MM.1S (cell line): ENCODE results near the gene SIL1.

ENCODE experiments used
- EZH2 ChIP-seq: fragments of 300-600 bp; sonication (generic); optimal IDR thresholded peaks from 2 replicates; pipeline ENCODE3; 2017; ENCODE audit warnings: low read depth, mild to moderate bottlenecking, antibody characterized with exemption, low read length, mixed read lengths
- EZH2phosphoT487 ChIP-seq: fragments of 300-600 bp; sonication (generic); IDR thresholded peaks from 2 replicates; pipeline ENCODE4 v1.6.1; 2018; ENCODE audit warnings: antibody characterized with exemption, low read length
- TF ChIP-seq, protein P1 (sequence below): fragments of 300-600 bp; sonication (generic); IDR thresholded peaks from 2 replicates; pipeline ENCODE4 v1.5.1; 2016; ENCODE audit warnings: antibody characterized with exemption, low read length, mixed read lengths

DNA sequence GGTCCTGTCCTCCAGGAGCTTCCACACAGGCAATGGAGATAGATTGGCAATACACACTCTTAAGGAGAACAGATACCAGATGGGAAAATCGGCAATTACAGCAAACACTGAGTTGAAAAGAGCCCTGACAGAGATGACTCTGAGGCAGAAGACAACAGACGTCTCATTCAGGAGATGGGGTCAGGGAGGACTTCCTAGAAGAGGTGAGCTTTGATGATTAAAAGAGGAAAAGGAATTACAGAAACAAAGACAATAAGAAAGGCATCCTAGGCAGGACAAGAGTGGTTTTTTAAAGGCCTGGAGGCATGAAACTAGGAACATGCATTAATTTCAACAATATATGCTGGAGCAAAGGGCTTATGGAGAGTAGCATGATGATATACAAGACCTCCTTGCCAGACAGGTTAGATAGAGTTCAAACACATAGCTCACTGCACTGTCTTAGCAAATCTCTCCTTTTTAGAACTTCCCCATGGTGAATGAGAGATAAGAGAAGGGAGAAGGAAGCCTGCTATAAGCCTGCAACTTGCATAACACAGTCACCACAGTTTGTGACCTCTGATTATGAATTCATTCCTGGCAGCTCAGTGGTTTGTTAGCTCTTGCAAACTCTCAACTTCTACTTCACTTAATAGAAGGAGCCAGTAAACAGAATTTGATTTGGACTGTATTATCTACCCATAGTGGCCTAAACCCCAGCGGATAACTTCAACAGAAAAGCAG lies 48.5 kb downstream of the SIL1 start:
- TF ChIP-seq, protein P1, sequence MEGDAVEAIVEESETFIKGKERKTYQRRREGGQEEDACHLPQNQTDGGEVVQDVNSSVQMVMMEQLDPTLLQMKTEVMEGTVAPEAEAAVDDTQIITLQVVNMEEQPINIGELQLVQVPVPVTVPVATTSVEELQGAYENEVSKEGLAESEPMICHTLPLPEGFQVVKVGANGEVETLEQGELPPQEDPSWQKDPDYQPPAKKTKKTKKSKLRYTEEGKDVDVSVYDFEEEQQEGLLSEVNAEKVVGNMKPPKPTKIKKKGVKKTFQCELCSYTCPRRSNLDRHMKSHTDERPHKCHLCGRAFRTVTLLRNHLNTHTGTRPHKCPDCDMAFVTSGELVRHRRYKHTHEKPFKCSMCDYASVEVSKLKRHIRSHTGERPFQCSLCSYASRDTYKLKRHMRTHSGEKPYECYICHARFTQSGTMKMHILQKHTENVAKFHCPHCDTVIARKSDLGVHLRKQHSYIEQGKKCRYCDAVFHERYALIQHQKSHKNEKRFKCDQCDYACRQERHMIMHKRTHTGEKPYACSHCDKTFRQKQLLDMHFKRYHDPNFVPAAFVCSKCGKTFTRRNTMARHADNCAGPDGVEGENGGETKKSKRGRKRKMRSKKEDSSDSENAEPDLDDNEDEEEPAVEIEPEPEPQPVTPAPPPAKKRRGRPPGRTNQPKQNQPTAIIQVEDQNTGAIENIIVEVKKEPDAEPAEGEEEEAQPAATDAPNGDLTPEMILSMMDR, result no peak
- TF ChIP-seq EZH2 (no peak), EZH2phosphoT487 (no peak)
